Vagina (tissue), 2 donors: Measurements from ENCODE around the gene DDX27. TPM values are rescaled to one million over a fixed set of nuclear protein-coding genes. Genes with fewer than 3 reads are reported as not detected.
A peak's percentile ranks its signal among the peaks of the same experiment; 100 is the strongest.

ENCODE experiments used
- DNase-seq, 2 donors: peaks; one replicate each; pipeline ENCODE4 v3.0.0-alpha.2; 2017; ENCODE audit errors: extremely low spot score in 2 of 2
- H3K27ac ChIP-seq: fragments of 200-600 bp; sonication (generic); one replicate; pipeline ENCODE4 v1.5.1; 2019
- H3K27me3 ChIP-seq: fragments of 200-600 bp; sonication (generic); one replicate; pipeline ENCODE4 v1.5.1; 2019
- H3K36me3 ChIP-seq, 2 donors: fragments of 200-600 bp; sonication (generic); one replicate each; pipeline ENCODE4 v1.5.1; 2017 to 2019
- H3K4me1 ChIP-seq: fragments of 200-600 bp; sonication (generic); one replicate; pipeline ENCODE4 v1.5.1; 2019
- H3K4me3 ChIP-seq, 2 donors: fragments of 200-600 bp; sonication (generic); 1 replicate in 1 of 2; 2 replicates in 1 of 2; pipeline ENCODE4 v1.5.1; 2016 to 2019
- H3K9me3 ChIP-seq: fragments of 200-600 bp; sonication (generic); one replicate; pipeline ENCODE4 v1.5.1; 2019
- POLR2A ChIP-seq, 2 donors: fragments of 450-650 bp; IDR thresholded peaks; one replicate each; pipeline ENCODE4 v1.6.1; 2017; ENCODE audit warnings: antibody characterized with exemption in 2 of 2, mild to moderate bottlenecking in 2 of 2, moderate library complexity in 2 of 2
- POLR2AphosphoS5 ChIP-seq, 2 donors: sonication (generic); formaldehyde crosslinking; IDR thresholded peaks; one replicate each; pipeline ENCODE4 v1.9.0; 2017; ENCODE audit warnings: antibody characterized with exemption in 2 of 2, mild to moderate bottlenecking in 2 of 2, low read depth in 1 of 2; ENCODE audit not compliant: insufficient read depth in 1 of 2
- intact Hi-C: fragments of 100-400 bp; cut with DNase I; formaldehyde crosslinking; loops from one replicate; pipeline ENCODE4 v1.15.1; 2023
- total RNA-seq: library from RNA; depleted of rRNA; stranded (reverse); fragments of >200 nt; gene quantifications from one replicate; pipeline ENCODE4 v1.2.3, GENCODE V29; 2016
- TF ChIP-seq, protein P1 (sequence below), 3 experiments: fragments of 450-650 bp in 2 of 3; fragments of 200-600 bp in 1 of 3; sonication (generic) in 1 of 3; IDR thresholded peaks; one replicate each; pipeline ENCODE4 v1.5.1; 2017 to 2019; ENCODE audit warnings: antibody characterized with exemption in 3 of 3, mild to moderate bottlenecking in 2 of 3, moderate library complexity in 2 of 3

The DDX27 gene, protein sequence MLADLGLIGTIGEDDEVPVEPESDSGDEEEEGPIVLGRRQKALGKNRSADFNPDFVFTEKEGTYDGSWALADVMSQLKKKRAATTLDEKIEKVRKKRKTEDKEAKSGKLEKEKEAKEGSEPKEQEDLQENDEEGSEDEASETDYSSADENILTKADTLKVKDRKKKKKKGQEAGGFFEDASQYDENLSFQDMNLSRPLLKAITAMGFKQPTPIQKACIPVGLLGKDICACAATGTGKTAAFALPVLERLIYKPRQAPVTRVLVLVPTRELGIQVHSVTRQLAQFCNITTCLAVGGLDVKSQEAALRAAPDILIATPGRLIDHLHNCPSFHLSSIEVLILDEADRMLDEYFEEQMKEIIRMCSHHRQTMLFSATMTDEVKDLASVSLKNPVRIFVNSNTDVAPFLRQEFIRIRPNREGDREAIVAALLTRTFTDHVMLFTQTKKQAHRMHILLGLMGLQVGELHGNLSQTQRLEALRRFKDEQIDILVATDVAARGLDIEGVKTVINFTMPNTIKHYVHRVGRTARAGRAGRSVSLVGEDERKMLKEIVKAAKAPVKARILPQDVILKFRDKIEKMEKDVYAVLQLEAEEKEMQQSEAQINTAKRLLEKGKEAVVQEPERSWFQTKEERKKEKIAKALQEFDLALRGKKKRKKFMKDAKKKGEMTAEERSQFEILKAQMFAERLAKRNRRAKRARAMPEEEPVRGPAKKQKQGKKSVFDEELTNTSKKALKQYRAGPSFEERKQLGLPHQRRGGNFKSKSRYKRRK
- 23.3 TPM for total RNA-seq

GRCh38 chr20:49219091-49219923 lies at the start of gene DDX27:
Gene DDX27 (plus strand): TSS chr20:49219416. CDS start chr20:49219449, 33 bp downstream.
- intact Hi-C loops = loop anchor here (10.0 kb wide), 1 partner anchor 565 kb away; no protein-coding TSS in a partner anchor
- peak; percentile 98 to 99 for DNase-seq
- no peaks in the 10 kb centered on the region for H3K9me3 ChIP-seq
- H3K27me3 ChIP-seq = no peaks in the 10 kb centered on the region
- peak within 1 kb of the TSS; percentile 76 to 78 for H3K4me3 ChIP-seq
- TF ChIP-seq POLR2A (IDR thresholded peaks at IDR 0.05) = peak; percentile 49 to 86
- TF ChIP-seq, protein P1, sequence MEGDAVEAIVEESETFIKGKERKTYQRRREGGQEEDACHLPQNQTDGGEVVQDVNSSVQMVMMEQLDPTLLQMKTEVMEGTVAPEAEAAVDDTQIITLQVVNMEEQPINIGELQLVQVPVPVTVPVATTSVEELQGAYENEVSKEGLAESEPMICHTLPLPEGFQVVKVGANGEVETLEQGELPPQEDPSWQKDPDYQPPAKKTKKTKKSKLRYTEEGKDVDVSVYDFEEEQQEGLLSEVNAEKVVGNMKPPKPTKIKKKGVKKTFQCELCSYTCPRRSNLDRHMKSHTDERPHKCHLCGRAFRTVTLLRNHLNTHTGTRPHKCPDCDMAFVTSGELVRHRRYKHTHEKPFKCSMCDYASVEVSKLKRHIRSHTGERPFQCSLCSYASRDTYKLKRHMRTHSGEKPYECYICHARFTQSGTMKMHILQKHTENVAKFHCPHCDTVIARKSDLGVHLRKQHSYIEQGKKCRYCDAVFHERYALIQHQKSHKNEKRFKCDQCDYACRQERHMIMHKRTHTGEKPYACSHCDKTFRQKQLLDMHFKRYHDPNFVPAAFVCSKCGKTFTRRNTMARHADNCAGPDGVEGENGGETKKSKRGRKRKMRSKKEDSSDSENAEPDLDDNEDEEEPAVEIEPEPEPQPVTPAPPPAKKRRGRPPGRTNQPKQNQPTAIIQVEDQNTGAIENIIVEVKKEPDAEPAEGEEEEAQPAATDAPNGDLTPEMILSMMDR (IDR thresholded peaks at IDR 0.05) = no peak
- peak; percentile 98 to 100 for TF ChIP-seq POLR2AphosphoS5 (IDR thresholded peaks at IDR 0.05; ENCODE audit: insufficient read depth in 1 of 2, low read depth in 1 of 2)
- H3K36me3 ChIP-seq = peaks cover 0 to 37% of the 10 kb centered on the region in 2 donors
- peak within 1 kb of the TSS; percentile 82 for H3K27ac ChIP-seq
- peaks cover 27% of the 10 kb centered on the region for H3K4me1 ChIP-seq

GRCh38 chr20:49169547-49169946 lies 49.7 kb upstream of the DDX27 start:
- no peak for DNase-seq
- Histone ChIP-seq H3K36me3 (no peaks in the 10 kb centered on the region), H3K4me3 (no peak overlapping the region), H3K9me3 (no peaks in the 10 kb centered on the region), H3K27ac (no peak overlapping the region), H3K27me3 (no peaks in the 10 kb centered on the region), H3K4me1 (peaks cover 41% of the 10 kb centered on the region)
- intact Hi-C loops = no loop called here
- TF ChIP-seq POLR2A (IDR thresholded peaks at IDR 0.05) (no peak), POLR2AphosphoS5 (IDR thresholded peaks at IDR 0.05; ENCODE audit: insufficient read depth in 1 of 2, low read depth in 1 of 2) (no peak)
- TF ChIP-seq, protein P1 (IDR thresholded peaks at IDR 0.05) = no peak

DNA sequence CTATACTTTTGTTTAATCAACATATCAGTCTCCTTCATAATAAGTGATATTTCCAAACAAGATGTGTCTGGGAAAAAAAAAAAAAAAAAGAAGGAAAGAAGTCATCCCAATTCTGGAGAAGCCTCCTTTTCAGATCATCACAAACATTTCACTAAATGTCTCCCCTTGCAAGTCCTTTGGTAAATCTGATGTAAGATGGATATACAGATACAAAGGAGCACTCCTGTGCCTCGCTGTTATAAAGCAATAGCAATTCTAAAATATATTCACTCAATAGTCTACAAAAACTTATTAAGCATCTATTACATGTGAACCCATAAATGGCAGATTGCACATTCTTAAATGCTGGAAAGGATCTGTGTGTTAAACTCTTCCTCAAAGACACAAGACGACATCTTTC lies 48.5 kb upstream of the DDX27 start:
- Histone ChIP-seq H3K27me3 (no peaks in the 10 kb centered on the region), H3K36me3 (no peaks in the 10 kb centered on the region), H3K4me1 (peaks cover 41% of the 10 kb centered on the region), H3K4me3 (no peak overlapping the region), H3K27ac (no peak overlapping the region), H3K9me3 (no peaks in the 10 kb centered on the region)
- intact Hi-C loops = no loop called here
- TF ChIP-seq, protein P1 (IDR thresholded peaks at IDR 0.05) = no peak
- TF ChIP-seq POLR2A (IDR thresholded peaks at IDR 0.05) (no peak), POLR2AphosphoS5 (IDR thresholded peaks at IDR 0.05; ENCODE audit: insufficient read depth in 1 of 2, low read depth in 1 of 2) (no peak)
- DNase-seq = no peak

DNA sequence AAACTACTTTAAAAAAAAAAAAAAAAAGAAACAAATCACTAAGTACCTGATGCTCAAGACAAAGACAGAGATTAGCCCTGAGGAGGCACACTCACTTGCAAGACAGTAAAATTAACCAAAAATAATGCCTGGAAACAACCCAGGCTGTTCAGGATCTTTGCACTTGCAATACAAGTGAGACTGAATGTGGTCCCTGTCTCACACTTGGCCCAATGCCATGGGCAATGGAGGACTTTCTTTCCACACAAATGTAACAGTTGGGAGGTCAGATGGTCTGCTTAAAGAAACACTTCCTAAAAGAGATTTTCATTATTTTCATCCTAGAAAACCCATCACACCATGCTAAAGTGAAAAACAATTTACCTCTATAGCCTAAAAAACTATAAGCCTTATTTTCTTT lies 47.3 kb upstream of the DDX27 start:
- Histone ChIP-seq H3K9me3 (no peaks in the 10 kb centered on the region), H3K27ac (no peak overlapping the region), H3K4me1 (peaks cover 30% of the 10 kb centered on the region), H3K36me3 (no peaks in the 10 kb centered on the region), H3K4me3 (no peak overlapping the region), H3K27me3 (no peaks in the 10 kb centered on the region)
- no peak for DNase-seq
- no peak for TF ChIP-seq POLR2AphosphoS5 (IDR thresholded peaks at IDR 0.05; ENCODE audit: insufficient read depth in 1 of 2, low read depth in 1 of 2)
- no peak for TF ChIP-seq POLR2A (IDR thresholded peaks at IDR 0.05)
- TF ChIP-seq, protein P1 (IDR thresholded peaks at IDR 0.05) = no peak
- intact Hi-C loops = no loop called here
